MG63 (cell line): Measurements from ENCODE around the gene TMEM95. TPM values are rescaled to one million over a fixed set of nuclear protein-coding genes. Genes with fewer than 3 reads are reported as not detected.
A peak's percentile ranks its signal among the peaks of the same experiment; 100 is the strongest.

Experiments
- DNase-seq: peaks from one replicate; pipeline ENCODE4 v3.0.0-alpha.2; 2020
- H3K27me3 ChIP-seq: fragments of 250-450 bp; sonication (Bioruptor Pico); 2 replicates; pipeline ENCODE4 v1.5.1; 2020; ENCODE audit warnings: mild to moderate bottlenecking, moderate library complexity
- H3K36me3 ChIP-seq: fragments of 250-450 bp; sonication (Bioruptor Pico); 2 replicates; pipeline ENCODE4 v1.5.1; 2020; ENCODE audit warnings: mild to moderate bottlenecking, moderate library complexity
- H3K4me3 ChIP-seq: fragments of 250-450 bp; sonication (Bioruptor Pico); 2 replicates; pipeline ENCODE4 v1.5.1; 2020; ENCODE audit warnings: mild to moderate bottlenecking, moderate library complexity
- H3K9me3 ChIP-seq: fragments of 250-450 bp; sonication (Bioruptor Pico); 2 replicates; pipeline ENCODE4 v1.5.1; 2020; ENCODE audit warnings: mild to moderate bottlenecking, moderate library complexity
- total RNA-seq: library from RNA; depleted of rRNA; stranded (reverse); fragments of >200 nt; shearing (Covaris generic); gene quantifications from 2 replicates; pipeline ENCODE4 v1.2.3, GENCODE V29; 2014; ENCODE audit warnings: low replicate concordance; rRNA removed

Gene TMEM95
- not detected in 2 replicates for total RNA-seq

GRCh38 chr17:7355053-7355452 is at the start of gene TMEM95:
TMEM95 (plus strand) TSS chr17:7355156; CDS start chr17:7355205, 49 bp downstream.
- no peaks in the 10 kb centered on the region for H3K36me3 ChIP-seq

GRCh38 chr17:7306911-7307685 is 47.9 kb upstream of the TMEM95 start, which contains the start of gene EIF5A:
EIF5A (plus strand) TSS chr17:7307628; CDS start chr17:7309636, 2,008 bp downstream.
- Histone ChIP-seq H3K27me3 (no peaks in the 10 kb centered on the region), H3K9me3 (no peaks in the 10 kb centered on the region), H3K36me3 (peaks cover 37% of the 10 kb centered on the region), H3K4me3 (peak within 1 kb of the TSS; percentile 88)
- DNase-seq: peak; percentile 96

More at GRCh38 chr17:7355053-7355452, at the start of gene TMEM95:
- Histone ChIP-seq H3K27me3 (no peaks in the 10 kb centered on the region), H3K4me3 (no peak within 1 kb of the TSS), H3K9me3 (no peaks in the 10 kb centered on the region)
- no peak for DNase-seq

GRCh38 chr17:7307686-7308624 is 47.0 kb upstream of the TMEM95 start:
- Histone ChIP-seq H3K36me3 (peaks cover 46% of the 10 kb centered on the region), H3K4me3 (peak overlapping the region; percentile 88), H3K27me3 (no peaks in the 10 kb centered on the region), H3K9me3 (no peaks in the 10 kb centered on the region)
- DNase-seq: peak; percentile 34

- H3K36me3 ChIP-seq: peaks cover 50% of the 10 kb centered on the region
- no peaks in the 10 kb centered on the region for H3K9me3 ChIP-seq
- no peaks in the 10 kb centered on the region for H3K27me3 ChIP-seq
- DNase-seq: peak; percentile 75
- peak overlapping the region; percentile 88 for H3K4me3 ChIP-seq
Observed at GRCh38 chr17:7308625-7309433, 46.1 kb upstream of the TMEM95 start.

GRCh38 chr17:7309628-7310027 is 45.3 kb upstream of the TMEM95 start:
- H3K9me3 ChIP-seq: no peaks in the 10 kb centered on the region
- peaks cover 50% of the 10 kb centered on the region for H3K36me3 ChIP-seq
- no peaks in the 10 kb centered on the region for H3K27me3 ChIP-seq
- H3K4me3 ChIP-seq: peak overlapping the region; percentile 88
- no peak for DNase-seq

- Histone ChIP-seq H3K36me3 (peaks cover 53% of the 10 kb centered on the region), H3K9me3 (no peaks in the 10 kb centered on the region), H3K4me3 (no peak overlapping the region), H3K27me3 (no peaks in the 10 kb centered on the region)
- no peak for DNase-seq
Observed at GRCh38 chr17:7311110-7311705, 43.7 kb upstream of the TMEM95 start.

- Histone ChIP-seq H3K4me3 (no peak overlapping the region), H3K9me3 (no peaks in the 10 kb centered on the region), H3K27me3 (no peaks in the 10 kb centered on the region), H3K36me3 (peaks cover 53% of the 10 kb centered on the region)
- DNase-seq: no peak
Observed at GRCh38 chr17:7312432-7313087, 42.4 kb upstream of the TMEM95 start.

GRCh38 chr17:7313088-7313889 is 41.7 kb upstream of the TMEM95 start:
- peaks cover 51% of the 10 kb centered on the region for H3K36me3 ChIP-seq
- H3K4me3 ChIP-seq: no peak overlapping the region
- peak; percentile 29 for DNase-seq

GRCh38 chr17:7313890-7314718 is 40.9 kb upstream of the TMEM95 start:
- Histone ChIP-seq H3K36me3 (peaks cover 43% of the 10 kb centered on the region), H3K9me3 (no peaks in the 10 kb centered on the region), H3K4me3 (peak overlapping the region; percentile 71), H3K27me3 (no peaks in the 10 kb centered on the region)
- no peak for DNase-seq

More at GRCh38 chr17:7313088-7313889, 41.7 kb upstream of the TMEM95 start:
- Histone ChIP-seq H3K27me3 (no peaks in the 10 kb centered on the region), H3K9me3 (no peaks in the 10 kb centered on the region)

- Histone ChIP-seq H3K4me3 (peak within 1 kb of the TSS; percentile 71), H3K36me3 (peaks cover 34% of the 10 kb centered on the region), H3K9me3 (no peaks in the 10 kb centered on the region), H3K27me3 (no peaks in the 10 kb centered on the region)
- DNase-seq: peak; percentile 83
Observed at GRCh38 chr17:7314719-7315569, 40.0 kb upstream of the TMEM95 start, which contains the start of gene GPS2. GPS2 (minus strand) TSS chr17:7315360; CDS start chr17:7315052, 308 bp downstream.

GRCh38 chr17:7315570-7316235 is 39.3 kb upstream of the TMEM95 start:
- no peaks in the 10 kb centered on the region for H3K9me3 ChIP-seq
- no peak for DNase-seq
- H3K4me3 ChIP-seq: peak overlapping the region; percentile 71
- H3K36me3 ChIP-seq: peaks cover 27% of the 10 kb centered on the region
- no peaks in the 10 kb centered on the region for H3K27me3 ChIP-seq

GRCh38 chr17:7317161-7317803 is 37.7 kb upstream of the TMEM95 start:
- no peak for DNase-seq
- Histone ChIP-seq H3K4me3 (no peak overlapping the region), H3K36me3 (peaks cover 16% of the 10 kb centered on the region), H3K27me3 (no peaks in the 10 kb centered on the region), H3K9me3 (no peaks in the 10 kb centered on the region)
